Measurements from ENCODE around the gene BRIP1.

Gene BRIP1

GRCh38 chr17:61650749-61651148 lies 212.6 kb downstream of the BRIP1 start:
- DNase-seq = no peak

GRCh38 chr17:61648587-61648986 lies 214.7 kb downstream of the BRIP1 start:
- no peak for DNase-seq

- DNase-seq = no peak
These were observed 216.3 kb downstream of the BRIP1 start for GRCh38 chr17:61647047-61647446.

- DNase-seq = no peak
These were observed 216.8 kb downstream of the BRIP1 start for GRCh38 chr17:61646482-61646881.

- no peak for DNase-seq
These were observed 217.4 kb downstream of the BRIP1 start for GRCh38 chr17:61645920-61646319.

GRCh38 chr17:61644800-61645774 lies 218.2 kb downstream of the BRIP1 start:
- no peak for DNase-seq

GRCh38 chr17:61642768-61643167 lies 220.6 kb downstream of the BRIP1 start:
- DNase-seq = no peak

- no peak for DNase-seq
These were observed 221.6 kb downstream of the BRIP1 start for GRCh38 chr17:61641715-61642114.

GRCh38 chr17:61641084-61641483 lies 222.2 kb downstream of the BRIP1 start:
- no peak for DNase-seq

- no peak for DNase-seq
These were observed 223.5 kb downstream of the BRIP1 start for GRCh38 chr17:61639818-61640217.

- DNase-seq = no peak
These were observed 225.2 kb downstream of the BRIP1 start for GRCh38 chr17:61638087-61638486.

- DNase-seq = no peak
These were observed 227.4 kb downstream of the BRIP1 start for GRCh38 chr17:61635913-61636432.

GRCh38 chr17:61634942-61635538 lies 228.3 kb downstream of the BRIP1 start:
- no peak for DNase-seq

GRCh38 chr17:61634011-61634539 lies 229.3 kb downstream of the BRIP1 start:
- no peak for DNase-seq

GRCh38 chr17:61632826-61633225 lies 230.5 kb downstream of the BRIP1 start:
- DNase-seq = no peak

- DNase-seq = no peak
These were observed 231.5 kb downstream of the BRIP1 start for GRCh38 chr17:61631800-61632199.

All from activated CD4-positive, CD25-positive, alpha-beta regulatory T cell treated with anti-CD3 and anti-CD28 coated beads, Interleukin-2, amount 50 U/mL, for 72 hours (primary cell).